ENCODE data around the gene GRM4.

The GRM4 gene

DNA sequence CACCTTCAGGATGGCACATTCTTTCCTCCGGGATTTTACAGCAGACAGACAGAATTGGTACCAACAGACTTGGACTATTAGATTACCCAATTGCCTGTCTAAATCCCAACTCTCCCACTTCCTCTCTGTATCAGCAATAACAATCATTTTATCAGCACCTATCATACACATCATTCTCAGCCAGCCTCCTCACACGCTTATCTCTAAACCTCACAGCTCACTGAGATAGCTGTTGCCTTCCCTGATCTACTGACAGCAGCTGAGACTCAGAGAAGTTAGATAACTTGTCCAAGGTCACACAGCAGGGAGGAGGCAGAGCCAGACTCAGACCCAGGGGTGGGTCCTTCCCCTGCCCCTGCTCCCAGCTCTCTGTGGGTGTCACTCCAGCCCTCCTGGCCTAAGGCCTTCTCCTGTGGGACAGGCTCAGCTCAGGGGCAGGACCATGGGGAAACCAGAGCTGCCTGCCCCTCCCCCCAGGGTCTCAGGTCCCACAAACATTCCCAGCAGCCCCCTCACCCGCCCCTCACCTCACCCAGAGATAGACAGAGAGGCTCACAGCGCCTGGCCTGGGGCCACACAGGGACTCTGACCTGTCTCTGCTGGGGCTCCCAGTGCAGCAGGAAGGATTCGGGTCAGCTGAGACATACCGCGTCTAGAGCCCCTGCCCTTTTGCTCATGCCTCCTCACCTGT is 92.8 kb downstream of the GRM4 start:
- no peak overlapping the region for H3K4me2 ChIP-seq (ENCODE audit: low read length)
- H3K4me3 ChIP-seq (ENCODE audit: low read depth, low read length, poor library complexity, severe bottlenecking) = no peak overlapping the region
- no peaks in the 10 kb centered on the region for H3K9me2 ChIP-seq (ENCODE audit: low read depth, low read length)
- H3K79me2 ChIP-seq (ENCODE audit: insufficient read depth, low read length) = no peaks in the 10 kb centered on the region
- H3K4me1 ChIP-seq (ENCODE audit: insufficient read depth, low read length, severe bottlenecking) = no peaks in the 10 kb centered on the region
- H3F3A ChIP-seq (ENCODE audit: insufficient read depth, low read length) = no peaks in the 10 kb centered on the region
- H3K9me3 ChIP-seq (ENCODE audit: low read length) = no peaks in the 10 kb centered on the region
- H3K27me3 ChIP-seq (ENCODE audit: insufficient read depth, low read length) = peaks cover 7% of the 10 kb centered on the region; the same call in 1 of the 2 replicates
- no peaks in the 10 kb centered on the region for H4K20me1 ChIP-seq (ENCODE audit: insufficient read depth, low read length)
- H3K9ac ChIP-seq (ENCODE audit: low read length) = no peak overlapping the region
- H3K36me3 ChIP-seq (ENCODE audit: insufficient read depth, low read length) = no peaks in the 10 kb centered on the region
- no peak overlapping the region for H3K27ac ChIP-seq (ENCODE audit: low read depth, low read length, poor library complexity, severe bottlenecking)
- no peak overlapping the region for H2AFZ ChIP-seq (ENCODE audit: low read length)
- TF ChIP-seq EZH2 (IDR thresholded peaks at IDR 0.05; ENCODE audit: borderline replicate concordance, low read length) = no peak
- TF ChIP-seq, protein P1, sequence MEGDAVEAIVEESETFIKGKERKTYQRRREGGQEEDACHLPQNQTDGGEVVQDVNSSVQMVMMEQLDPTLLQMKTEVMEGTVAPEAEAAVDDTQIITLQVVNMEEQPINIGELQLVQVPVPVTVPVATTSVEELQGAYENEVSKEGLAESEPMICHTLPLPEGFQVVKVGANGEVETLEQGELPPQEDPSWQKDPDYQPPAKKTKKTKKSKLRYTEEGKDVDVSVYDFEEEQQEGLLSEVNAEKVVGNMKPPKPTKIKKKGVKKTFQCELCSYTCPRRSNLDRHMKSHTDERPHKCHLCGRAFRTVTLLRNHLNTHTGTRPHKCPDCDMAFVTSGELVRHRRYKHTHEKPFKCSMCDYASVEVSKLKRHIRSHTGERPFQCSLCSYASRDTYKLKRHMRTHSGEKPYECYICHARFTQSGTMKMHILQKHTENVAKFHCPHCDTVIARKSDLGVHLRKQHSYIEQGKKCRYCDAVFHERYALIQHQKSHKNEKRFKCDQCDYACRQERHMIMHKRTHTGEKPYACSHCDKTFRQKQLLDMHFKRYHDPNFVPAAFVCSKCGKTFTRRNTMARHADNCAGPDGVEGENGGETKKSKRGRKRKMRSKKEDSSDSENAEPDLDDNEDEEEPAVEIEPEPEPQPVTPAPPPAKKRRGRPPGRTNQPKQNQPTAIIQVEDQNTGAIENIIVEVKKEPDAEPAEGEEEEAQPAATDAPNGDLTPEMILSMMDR (IDR thresholded peaks at IDR 0.05; ENCODE audit: low read length) = no peak

DNA sequence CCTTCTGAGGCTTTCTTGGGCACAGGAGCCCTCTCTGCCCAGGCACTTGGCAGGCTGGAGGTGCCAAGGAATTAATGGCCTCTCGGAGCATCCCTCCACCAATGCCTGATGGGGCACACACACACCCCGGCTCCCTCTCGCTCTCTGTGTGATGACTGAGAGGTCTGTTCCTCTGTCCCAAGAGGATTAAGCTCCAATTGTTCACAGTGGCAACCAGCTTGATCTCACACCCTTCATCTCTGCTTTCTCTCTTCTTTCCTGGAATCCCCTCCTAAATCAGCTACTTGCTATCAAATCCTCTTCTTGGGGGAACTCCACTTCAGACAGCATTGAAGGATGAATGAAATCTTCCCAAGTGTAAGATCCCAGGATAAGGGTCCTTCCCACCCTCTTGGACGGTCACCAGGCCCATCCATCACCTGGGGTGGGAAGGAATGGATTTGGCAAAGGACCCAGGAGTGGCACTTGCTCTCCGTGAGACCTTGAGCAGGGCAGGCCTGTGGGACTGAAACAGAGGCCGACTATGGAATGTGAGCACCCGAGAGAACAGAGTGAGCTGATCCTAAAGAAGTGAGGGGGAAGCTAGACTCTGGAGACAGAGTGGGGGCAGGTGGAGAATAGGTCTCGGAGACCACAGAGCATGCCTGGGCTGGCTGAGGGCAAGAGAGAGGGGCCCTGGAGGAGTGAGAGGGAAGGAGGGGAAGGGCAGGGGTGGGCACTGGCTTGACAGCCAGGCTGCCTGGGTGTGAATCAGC is 93.6 kb downstream of the GRM4 start:
- Histone ChIP-seq H3K79me2 (ENCODE audit: insufficient read depth, low read length) (no peaks in the 10 kb centered on the region), H3K4me1 (ENCODE audit: insufficient read depth, low read length, severe bottlenecking) (no peaks in the 10 kb centered on the region), H3F3A (ENCODE audit: insufficient read depth, low read length) (no peaks in the 10 kb centered on the region), H4K20me1 (ENCODE audit: insufficient read depth, low read length) (no peaks in the 10 kb centered on the region), H3K27me3 (ENCODE audit: insufficient read depth, low read length) (peaks cover 7% of the 10 kb centered on the region; the same call in 1 of the 2 replicates), H3K36me3 (ENCODE audit: insufficient read depth, low read length) (no peaks in the 10 kb centered on the region), H3K4me3 (ENCODE audit: low read depth, low read length, poor library complexity, severe bottlenecking) (no peak overlapping the region), H3K4me2 (ENCODE audit: low read length) (no peak overlapping the region), H3K9ac (ENCODE audit: low read length) (no peak overlapping the region), H2AFZ (ENCODE audit: low read length) (no peak overlapping the region), H3K9me2 (ENCODE audit: low read depth, low read length) (no peaks in the 10 kb centered on the region), H3K27ac (ENCODE audit: low read depth, low read length, poor library complexity, severe bottlenecking) (no peak overlapping the region), H3K9me3 (ENCODE audit: low read length) (no peaks in the 10 kb centered on the region)
- no peak for TF ChIP-seq EZH2 (IDR thresholded peaks at IDR 0.05; ENCODE audit: borderline replicate concordance, low read length)
- TF ChIP-seq, protein P1 (IDR thresholded peaks at IDR 0.05; ENCODE audit: low read length) = no peak

DNA sequence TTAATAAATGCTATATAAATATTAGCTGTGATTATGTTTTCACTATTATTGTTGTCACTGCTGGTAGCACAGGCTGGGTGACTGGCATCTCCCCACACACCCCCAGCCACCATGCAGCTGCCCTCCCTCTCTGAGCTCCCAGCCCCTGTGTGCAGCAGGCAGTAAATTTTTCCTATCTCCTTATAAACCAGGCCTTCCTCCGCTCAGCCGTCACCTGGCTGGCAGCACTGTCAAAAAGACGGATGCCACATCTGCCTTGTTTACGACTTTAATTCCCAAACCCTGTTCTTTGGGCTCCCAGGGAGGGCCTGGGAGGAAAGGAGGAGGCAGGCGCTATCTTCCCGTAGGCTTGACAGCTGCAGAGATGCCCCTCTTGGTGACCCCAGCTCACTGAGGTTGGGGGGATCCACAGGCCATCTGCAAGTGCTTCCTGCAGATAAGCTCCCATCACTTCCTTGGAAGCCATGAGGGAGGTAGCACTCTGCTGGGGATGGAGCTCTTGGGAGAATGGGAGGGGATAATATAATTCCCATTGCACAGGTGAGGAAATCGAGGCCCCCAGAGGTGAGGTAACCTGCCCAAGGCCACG is 94.5 kb downstream of the GRM4 start:
- H3K4me2 ChIP-seq (ENCODE audit: low read length) = no peak overlapping the region
- no peaks in the 10 kb centered on the region for H4K20me1 ChIP-seq (ENCODE audit: insufficient read depth, low read length)
- no peak overlapping the region for H3K4me3 ChIP-seq (ENCODE audit: low read depth, low read length, poor library complexity, severe bottlenecking)
- no peaks in the 10 kb centered on the region for H3F3A ChIP-seq (ENCODE audit: insufficient read depth, low read length)
- H3K79me2 ChIP-seq (ENCODE audit: insufficient read depth, low read length) = no peaks in the 10 kb centered on the region
- no peak overlapping the region for H3K27ac ChIP-seq (ENCODE audit: low read depth, low read length, poor library complexity, severe bottlenecking)
- H3K4me1 ChIP-seq (ENCODE audit: insufficient read depth, low read length, severe bottlenecking) = no peaks in the 10 kb centered on the region
- no peaks in the 10 kb centered on the region for H3K36me3 ChIP-seq (ENCODE audit: insufficient read depth, low read length)
- no peak overlapping the region for H3K9ac ChIP-seq (ENCODE audit: low read length)
- no peaks in the 10 kb centered on the region for H3K9me3 ChIP-seq (ENCODE audit: low read length)
- H2AFZ ChIP-seq (ENCODE audit: low read length) = no peak overlapping the region
- H3K27me3 ChIP-seq (ENCODE audit: insufficient read depth, low read length) = peaks cover 7% of the 10 kb centered on the region; the same call in 1 of the 2 replicates
- H3K9me2 ChIP-seq (ENCODE audit: low read depth, low read length) = no peaks in the 10 kb centered on the region
- TF ChIP-seq, protein P1 (IDR thresholded peaks at IDR 0.05; ENCODE audit: low read length) = no peak
- TF ChIP-seq EZH2 (IDR thresholded peaks at IDR 0.05; ENCODE audit: borderline replicate concordance, low read length) = no peak

All from OCI-LY1 (cell line).